HAP-1 (cell line): ENCODE data around the gene REEP1.
"Not testable (repeated sequence)": the region's sequence is repeated elsewhere in the genome, so short reads cannot be mapped to it uniquely, and the experiment has no call there.

Source experiments
- DNase-seq, 2 experiments: peaks; one replicate each; pipeline ENCODE4 v3.0.0-alpha.2; 2016 to 2020; ENCODE audit warnings: low spot score in 2 of 2
- H3K27me3 ChIP-seq: fragments of 250-450 bp; sonication (Bioruptor Pico); 2 replicates; pipeline ENCODE4 v1.5.1; 2020; ENCODE audit warnings: low read depth, mild to moderate bottlenecking, moderate library complexity
- H3K36me3 ChIP-seq: fragments of 250-450 bp; sonication (Bioruptor Pico); replicated peaks from 2 replicates; pipeline ENCODE4 v1.5.1; 2020; ENCODE audit warnings: mild to moderate bottlenecking
- H3K4me1 ChIP-seq: fragments of 250-450 bp; sonication (Bioruptor Pico); 2 replicates; pipeline ENCODE4 v1.5.1; 2020; ENCODE audit warnings: mild to moderate bottlenecking
- H3K4me3 ChIP-seq: fragments of 250-450 bp; sonication (Bioruptor Pico); 2 replicates; pipeline ENCODE4 v1.5.1; 2020; ENCODE audit warnings: mild to moderate bottlenecking, moderate library complexity
- H3K9me3 ChIP-seq: fragments of 250-450 bp; sonication (Bioruptor Pico); 2 replicates; pipeline ENCODE4 v1.5.1; 2020; ENCODE audit warnings: mild to moderate bottlenecking, moderate library complexity
- in situ Hi-C: fragments of 300-500 bp; cut with MboI; formaldehyde crosslinking; loops from 3 replicates; pipeline ENCODE4 v1.14.3; 2020; ENCODE audit warnings: low sequenced_read_pairs, inconsistent platforms, mixed read lengths

REEP1 gene

GRCh38 chr2:86202702-86203101, 134.7 kb downstream of the REEP1 start:
- DNase-seq, result no peak
- H3K4me3 ChIP-seq, result no peak overlapping the region
- H3K4me1 ChIP-seq, result peaks cover 20% of the 10 kb centered on the region
- peaks cover 25% of the 10 kb centered on the region for H3K36me3 ChIP-seq
- no peaks in the 10 kb centered on the region for H3K27me3 ChIP-seq
- in situ Hi-C loops, result no loop called here
- no peaks in the 10 kb centered on the region for H3K9me3 ChIP-seq

GRCh38 chr2:86202336-86202692, 135.1 kb downstream of the REEP1 start:
- H3K4me3 ChIP-seq, result peak overlapping the region; percentile 11; the same call in 1 of the 2 replicates
- in situ Hi-C loops, result no loop called here
- no peak for DNase-seq
- H3K36me3 ChIP-seq, result peaks cover 21% of the 10 kb centered on the region
- H3K9me3 ChIP-seq, result no peaks in the 10 kb centered on the region
- no peaks in the 10 kb centered on the region for H3K27me3 ChIP-seq
- peaks cover 20% of the 10 kb centered on the region for H3K4me1 ChIP-seq

GRCh38 chr2:86201671-86202335, 135.6 kb downstream of the REEP1 start:
- Histone ChIP-seq H3K9me3 (no peaks in the 10 kb centered on the region), H3K27me3 (no peaks in the 10 kb centered on the region), H3K36me3 (peaks cover 16% of the 10 kb centered on the region), H3K4me1 (peaks cover 20% of the 10 kb centered on the region), H3K4me3 (peak overlapping the region; percentile 11)
- in situ Hi-C loops, result no loop called here
- DNase-seq, result peak; percentile 29 to 59

GRCh38 chr2:86200564-86200963, 136.9 kb downstream of the REEP1 start:
- H3K27me3 ChIP-seq, DNase-seq, H3K36me3 ChIP-seq, in situ Hi-C loops, H3K9me3 ChIP-seq: not testable (repeated sequence)
- H3K4me3 ChIP-seq, result peak overlapping the region; percentile 67
- peaks cover 20% of the 10 kb centered on the region for H3K4me1 ChIP-seq

- Histone ChIP-seq H3K9me3 (no peaks in the 10 kb centered on the region), H3K4me1 (peaks cover 20% of the 10 kb centered on the region), H3K27me3 (no peaks in the 10 kb centered on the region), H3K4me3 (peak overlapping the region; percentile 67), H3K36me3 (peaks cover 7% of the 10 kb centered on the region)
- in situ Hi-C loops, result loop anchor here (10.0 kb wide), 1 partner anchor 245 kb away; the partner anchor contains the start of gene KDM3A
- DNase-seq, result no peak
Observed at GRCh38 chr2:86199834-86200177, 137.6 kb downstream of the REEP1 start.

- peak overlapping the region; percentile 98 for H3K4me3 ChIP-seq
- H3K36me3 ChIP-seq, result no peaks in the 10 kb centered on the region; the same call in 1 of the 2 replicates
- peak in 1 of 2 experiments; percentile 24 for DNase-seq
- H3K27me3 ChIP-seq, result no peaks in the 10 kb centered on the region
- no peaks in the 10 kb centered on the region for H3K9me3 ChIP-seq
- in situ Hi-C loops, result loop anchor here (10.0 kb wide), 1 partner anchor 249 kb away; the partner anchor contains the start of gene KDM3A
- H3K4me1 ChIP-seq, result peaks cover 12% of the 10 kb centered on the region
Observed at GRCh38 chr2:86195808-86196387, 141.5 kb downstream of the REEP1 start.

GRCh38 chr2:86195055-86195807, 142.2 kb downstream of the REEP1 start, which contains the start of gene IMMT:
Gene IMMT (minus strand): TSS chr2:86195462. CDS start chr2:86195382, 80 bp downstream.
- Histone ChIP-seq H3K4me3 (peak within 1 kb of the TSS; percentile 98), H3K36me3 (no peaks in the 10 kb centered on the region; the same call in none of the 2 replicates), H3K9me3 (no peaks in the 10 kb centered on the region), H3K27me3 (no peaks in the 10 kb centered on the region), H3K4me1 (peaks cover 10% of the 10 kb centered on the region)
- peak; percentile 96 to 97 for DNase-seq
- in situ Hi-C loops, result loop anchor here (10.0 kb wide), 1 partner anchor 250 kb away; the partner anchor contains the start of gene KDM3A

- Histone ChIP-seq H3K9me3 (no peaks in the 10 kb centered on the region), H3K4me3 (peak overlapping the region; percentile 98), H3K27me3 (no peaks in the 10 kb centered on the region), H3K4me1 (peaks cover 7% of the 10 kb centered on the region), H3K36me3 (no peaks in the 10 kb centered on the region; the same call in none of the 2 replicates)
- in situ Hi-C loops, result loop anchor here (10.0 kb wide), 1 partner anchor 250 kb away; the partner anchor contains the start of gene KDM3A
- no peak for DNase-seq
Observed at GRCh38 chr2:86194751-86195054, 142.7 kb downstream of the REEP1 start.

- no peak for DNase-seq
- no peaks in the 10 kb centered on the region for H3K9me3 ChIP-seq
- in situ Hi-C loops, result loop anchor here (10.0 kb wide), 1 partner anchor 251 kb away; the partner anchor contains the start of gene KDM3A
Observed at GRCh38 chr2:86193901-86194567, 143.4 kb downstream of the REEP1 start.

GRCh38 chr2:86189782-86190416, 147.5 kb downstream of the REEP1 start:
- no peak overlapping the region for H3K4me3 ChIP-seq
- peaks cover 15% of the 10 kb centered on the region for H3K4me1 ChIP-seq
- no peaks in the 10 kb centered on the region for H3K27me3 ChIP-seq
- DNase-seq, result no peak
- in situ Hi-C loops, result loop anchor here (10.0 kb wide), 1 partner anchor 255 kb away; the partner anchor contains the start of gene KDM3A
- H3K9me3 ChIP-seq, result no peaks in the 10 kb centered on the region
- H3K36me3 ChIP-seq, result no peaks in the 10 kb centered on the region; the same call in none of the 2 replicates

More at GRCh38 chr2:86193901-86194567, 143.4 kb downstream of the REEP1 start:
- H3K36me3 ChIP-seq, result no peaks in the 10 kb centered on the region; the same call in none of the 2 replicates
- H3K4me3 ChIP-seq, result peak overlapping the region; percentile 98
- H3K27me3 ChIP-seq, result no peaks in the 10 kb centered on the region
- H3K4me1 ChIP-seq, result peaks cover 7% of the 10 kb centered on the region

- in situ Hi-C loops, result no loop called here
- Histone ChIP-seq H3K9me3 (no peaks in the 10 kb centered on the region), H3K27me3 (no peaks in the 10 kb centered on the region), H3K4me1 (peaks cover 11% of the 10 kb centered on the region), H3K4me3 (no peak overlapping the region), H3K36me3 (no peaks in the 10 kb centered on the region; the same call in 1 of the 2 replicates)
- DNase-seq, result no peak
Observed at GRCh38 chr2:86186431-86186830, 151.0 kb downstream of the REEP1 start.

- Histone ChIP-seq H3K4me3 (no peak overlapping the region), H3K9me3 (no peaks in the 10 kb centered on the region), H3K27me3 (no peaks in the 10 kb centered on the region), H3K4me1 (peaks cover 11% of the 10 kb centered on the region), H3K36me3 (peaks cover 4% of the 10 kb centered on the region)
- no peak for DNase-seq
- in situ Hi-C loops, result no loop called here
Observed at GRCh38 chr2:86185517-86186212, 151.8 kb downstream of the REEP1 start.
